Astrocyte (in vitro differentiated cells and primary cell): ENCODE results near the gene N4BP2L1.
"Not testable (repeated sequence)": the region's sequence is repeated elsewhere in the genome, so short reads cannot be mapped to it uniquely, and the experiment has no call there.

Source experiments
- CTCF ChIP-seq: IDR thresholded peaks from 2 replicates; pipeline ENCODE4 v1.5.1; 2011; ENCODE audit warnings: low read depth, mild to moderate bottlenecking, inconsistent platforms, low read length, moderate library complexity; ENCODE audit not compliant: insufficient read depth
- EZH2 ChIP-seq: IDR thresholded peaks from 2 replicates; pipeline ENCODE4 v1.6.1; 2012; ENCODE audit warnings: mild to moderate bottlenecking, low read length, inconsistent platforms; ENCODE audit not compliant: insufficient read depth

GRCh38 chr13:32355935-32356334 lies 72.0 kb downstream of the N4BP2L1 start:
- TF ChIP-seq CTCF, EZH2: not testable (repeated sequence)
